HepG2 (cell line): ENCODE data around the gene TNFSF11. TPM values are rescaled to one million over a fixed set of nuclear protein-coding genes. Genes with fewer than 3 reads are reported as not detected.

Experiments used
- ATAD3A ChIP-seq: sonication (generic); formaldehyde crosslinking; IDR thresholded peaks from 2 replicates; pipeline ENCODE4 v1.4.0; 2020; ENCODE audit warnings: missing genetic modification reagents
- MIXL1 ChIP-seq: IDR thresholded peaks from 2 replicates; pipeline ENCODE4 v1.6.1; 2016
- ZMYM2 ChIP-seq: sonication (generic); formaldehyde crosslinking; IDR thresholded peaks from 2 replicates; pipeline ENCODE4 v1.8.0; 2022; ENCODE audit warnings: mild to moderate bottlenecking, missing genetic modification reagents
- polyA plus RNA-seq, 8 experiments: library from polyadenylated mRNA; depleted of rRNA in 3 of 8; stranded (reverse) in 7 of 8; unstranded in 1 of 8; fragments of >200 nt; fragmentation: Illumina TruSeq in 4 of 8; extraction: Trizol in 4 of 8; gene quantifications; 2 replicates each; pipeline versions ENCODE4 v1.2.1 to v1.2.3, GENCODE V29; 2011 to 2016; ENCODE audit warnings: low read depth in 4 of 8, missing spikeins in 1 of 8, mixed read lengths in 1 of 8; ENCODE audit not compliant: insufficient read depth in 1 of 8
- total RNA-seq, 5 experiments: library from RNA; depleted of rRNA; stranded (reverse); fragments of >200 nt; fragmentation: Illumina TruSeq; extraction: Trizol; gene quantifications; 2 replicates each; pipeline ENCODE4 v1.2.3, GENCODE V29; 2016; ENCODE audit warnings: low read depth in 1 of 5
- TF ChIP-seq, protein P1 (sequence below): sonication (generic); formaldehyde crosslinking; IDR thresholded peaks from 2 replicates; pipeline ENCODE4 v1.4.0; 2020; ENCODE audit warnings: mild to moderate bottlenecking, missing genetic modification reagents
- TF ChIP-seq, protein P2 (sequence below): sonication (generic); formaldehyde crosslinking; IDR thresholded peaks from 2 replicates; pipeline ENCODE4 v1.8.0; 2022; ENCODE audit warnings: mild to moderate bottlenecking, missing genetic modification reagents, moderate library complexity
- TF ChIP-seq, protein P3 (sequence below): sonication (generic); formaldehyde crosslinking; conservative IDR thresholded peaks from 2 replicates; pipeline ENCODE4 v1.4.0; 2020; ENCODE audit warnings: missing genetic modification reagents
- TF ChIP-seq, protein P4 (sequence below): sonication (generic); formaldehyde crosslinking; IDR thresholded peaks from 2 replicates; pipeline ENCODE4 v1.5.0; 2020; ENCODE audit warnings: mild to moderate bottlenecking, missing genetic modification reagents, moderate library complexity
- TF ChIP-seq, protein P5 (sequence below): sonication (generic); formaldehyde crosslinking; conservative IDR thresholded peaks from 2 replicates; pipeline ENCODE4 v1.8.0; 2022; ENCODE audit warnings: missing genetic modification reagents
- TF ChIP-seq, protein P6 (sequence below): sonication (generic); formaldehyde crosslinking; conservative IDR thresholded peaks from 2 replicates; pipeline ENCODE4 v1.8.0; 2022; ENCODE audit warnings: low read depth, missing genetic modification reagents

Gene TNFSF11
- total and polyA plus RNA-seq, 2 of the 13 experiments (the other 11 are each of a cell fraction or from before 2014, with no cell fraction given) = 0.03 TPM; not detected in 1

DNA sequence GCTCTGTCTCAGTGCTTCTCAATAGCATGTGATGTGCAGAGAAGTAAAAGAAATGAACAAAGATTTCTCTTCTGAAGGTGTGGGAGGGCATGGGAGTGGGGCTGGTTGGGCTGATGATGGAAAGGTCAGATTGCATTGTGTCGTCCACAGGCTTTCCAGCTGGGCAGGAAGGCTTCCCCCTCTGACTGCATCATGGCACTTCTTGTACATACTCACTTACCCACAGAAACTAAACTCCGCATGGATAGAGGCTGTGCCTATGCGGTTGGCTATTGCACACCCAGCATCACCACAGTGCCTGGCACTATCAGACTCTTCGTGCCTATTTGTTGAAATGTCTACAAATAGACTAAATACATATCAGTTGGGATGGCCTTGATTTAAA, 24.4 kb upstream of the TNFSF11 start (continued):
- TF ChIP-seq, protein P1, sequence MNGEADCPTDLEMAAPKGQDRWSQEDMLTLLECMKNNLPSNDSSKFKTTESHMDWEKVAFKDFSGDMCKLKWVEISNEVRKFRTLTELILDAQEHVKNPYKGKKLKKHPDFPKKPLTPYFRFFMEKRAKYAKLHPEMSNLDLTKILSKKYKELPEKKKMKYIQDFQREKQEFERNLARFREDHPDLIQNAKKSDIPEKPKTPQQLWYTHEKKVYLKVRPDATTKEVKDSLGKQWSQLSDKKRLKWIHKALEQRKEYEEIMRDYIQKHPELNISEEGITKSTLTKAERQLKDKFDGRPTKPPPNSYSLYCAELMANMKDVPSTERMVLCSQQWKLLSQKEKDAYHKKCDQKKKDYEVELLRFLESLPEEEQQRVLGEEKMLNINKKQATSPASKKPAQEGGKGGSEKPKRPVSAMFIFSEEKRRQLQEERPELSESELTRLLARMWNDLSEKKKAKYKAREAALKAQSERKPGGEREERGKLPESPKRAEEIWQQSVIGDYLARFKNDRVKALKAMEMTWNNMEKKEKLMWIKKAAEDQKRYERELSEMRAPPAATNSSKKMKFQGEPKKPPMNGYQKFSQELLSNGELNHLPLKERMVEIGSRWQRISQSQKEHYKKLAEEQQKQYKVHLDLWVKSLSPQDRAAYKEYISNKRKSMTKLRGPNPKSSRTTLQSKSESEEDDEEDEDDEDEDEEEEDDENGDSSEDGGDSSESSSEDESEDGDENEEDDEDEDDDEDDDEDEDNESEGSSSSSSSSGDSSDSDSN (CRISPR knock-in tag) = no peak
- no peak for TF ChIP-seq ZMYM2 (CRISPR knock-in tag)
- TF ChIP-seq, protein P2, sequence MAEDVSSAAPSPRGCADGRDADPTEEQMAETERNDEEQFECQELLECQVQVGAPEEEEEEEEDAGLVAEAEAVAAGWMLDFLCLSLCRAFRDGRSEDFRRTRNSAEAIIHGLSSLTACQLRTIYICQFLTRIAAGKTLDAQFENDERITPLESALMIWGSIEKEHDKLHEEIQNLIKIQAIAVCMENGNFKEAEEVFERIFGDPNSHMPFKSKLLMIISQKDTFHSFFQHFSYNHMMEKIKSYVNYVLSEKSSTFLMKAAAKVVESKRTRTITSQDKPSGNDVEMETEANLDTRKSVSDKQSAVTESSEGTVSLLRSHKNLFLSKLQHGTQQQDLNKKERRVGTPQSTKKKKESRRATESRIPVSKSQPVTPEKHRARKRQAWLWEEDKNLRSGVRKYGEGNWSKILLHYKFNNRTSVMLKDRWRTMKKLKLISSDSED = no peak
- TF ChIP-seq, protein P3, sequence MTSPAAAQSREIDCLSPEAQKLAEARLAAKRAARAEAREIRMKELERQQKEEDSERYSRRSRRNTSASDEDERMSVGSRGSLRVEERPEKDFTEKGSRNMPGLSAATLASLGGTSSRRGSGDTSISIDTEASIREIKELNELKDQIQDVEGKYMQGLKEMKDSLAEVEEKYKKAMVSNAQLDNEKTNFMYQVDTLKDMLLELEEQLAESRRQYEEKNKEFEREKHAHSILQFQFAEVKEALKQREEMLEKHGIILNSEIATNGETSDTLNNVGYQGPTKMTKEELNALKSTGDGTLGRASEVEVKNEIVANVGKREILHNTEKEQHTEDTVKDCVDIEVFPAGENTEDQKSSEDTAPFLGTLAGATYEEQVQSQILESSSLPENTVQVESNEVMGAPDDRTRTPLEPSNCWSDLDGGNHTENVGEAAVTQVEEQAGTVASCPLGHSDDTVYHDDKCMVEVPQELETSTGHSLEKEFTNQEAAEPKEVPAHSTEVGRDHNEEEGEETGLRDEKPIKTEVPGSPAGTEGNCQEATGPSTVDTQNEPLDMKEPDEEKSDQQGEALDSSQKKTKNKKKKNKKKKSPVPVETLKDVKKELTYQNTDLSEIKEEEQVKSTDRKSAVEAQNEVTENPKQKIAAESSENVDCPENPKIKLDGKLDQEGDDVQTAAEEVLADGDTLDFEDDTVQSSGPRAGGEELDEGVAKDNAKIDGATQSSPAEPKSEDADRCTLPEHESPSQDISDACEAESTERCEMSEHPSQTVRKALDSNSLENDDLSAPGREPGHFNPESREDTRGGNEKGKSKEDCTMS = no peak
- TF ChIP-seq, protein P4, sequence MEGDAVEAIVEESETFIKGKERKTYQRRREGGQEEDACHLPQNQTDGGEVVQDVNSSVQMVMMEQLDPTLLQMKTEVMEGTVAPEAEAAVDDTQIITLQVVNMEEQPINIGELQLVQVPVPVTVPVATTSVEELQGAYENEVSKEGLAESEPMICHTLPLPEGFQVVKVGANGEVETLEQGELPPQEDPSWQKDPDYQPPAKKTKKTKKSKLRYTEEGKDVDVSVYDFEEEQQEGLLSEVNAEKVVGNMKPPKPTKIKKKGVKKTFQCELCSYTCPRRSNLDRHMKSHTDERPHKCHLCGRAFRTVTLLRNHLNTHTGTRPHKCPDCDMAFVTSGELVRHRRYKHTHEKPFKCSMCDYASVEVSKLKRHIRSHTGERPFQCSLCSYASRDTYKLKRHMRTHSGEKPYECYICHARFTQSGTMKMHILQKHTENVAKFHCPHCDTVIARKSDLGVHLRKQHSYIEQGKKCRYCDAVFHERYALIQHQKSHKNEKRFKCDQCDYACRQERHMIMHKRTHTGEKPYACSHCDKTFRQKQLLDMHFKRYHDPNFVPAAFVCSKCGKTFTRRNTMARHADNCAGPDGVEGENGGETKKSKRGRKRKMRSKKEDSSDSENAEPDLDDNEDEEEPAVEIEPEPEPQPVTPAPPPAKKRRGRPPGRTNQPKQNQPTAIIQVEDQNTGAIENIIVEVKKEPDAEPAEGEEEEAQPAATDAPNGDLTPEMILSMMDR (CRISPR knock-in tag) = no peak
- TF ChIP-seq, protein P5, sequence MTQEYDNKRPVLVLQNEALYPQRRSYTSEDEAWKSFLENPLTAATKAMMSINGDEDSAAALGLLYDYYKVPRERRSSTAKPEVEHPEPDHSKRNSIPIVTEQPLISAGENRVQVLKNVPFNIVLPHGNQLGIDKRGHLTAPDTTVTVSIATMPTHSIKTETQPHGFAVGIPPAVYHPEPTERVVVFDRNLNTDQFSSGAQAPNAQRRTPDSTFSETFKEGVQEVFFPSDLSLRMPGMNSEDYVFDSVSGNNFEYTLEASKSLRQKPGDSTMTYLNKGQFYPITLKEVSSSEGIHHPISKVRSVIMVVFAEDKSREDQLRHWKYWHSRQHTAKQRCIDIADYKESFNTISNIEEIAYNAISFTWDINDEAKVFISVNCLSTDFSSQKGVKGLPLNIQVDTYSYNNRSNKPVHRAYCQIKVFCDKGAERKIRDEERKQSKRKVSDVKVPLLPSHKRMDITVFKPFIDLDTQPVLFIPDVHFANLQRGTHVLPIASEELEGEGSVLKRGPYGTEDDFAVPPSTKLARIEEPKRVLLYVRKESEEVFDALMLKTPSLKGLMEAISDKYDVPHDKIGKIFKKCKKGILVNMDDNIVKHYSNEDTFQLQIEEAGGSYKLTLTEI (CRISPR knock-in tag) = no peak
- TF ChIP-seq ATAD3A = no peak
- TF ChIP-seq MIXL1 = no peak
- TF ChIP-seq, protein P6, sequence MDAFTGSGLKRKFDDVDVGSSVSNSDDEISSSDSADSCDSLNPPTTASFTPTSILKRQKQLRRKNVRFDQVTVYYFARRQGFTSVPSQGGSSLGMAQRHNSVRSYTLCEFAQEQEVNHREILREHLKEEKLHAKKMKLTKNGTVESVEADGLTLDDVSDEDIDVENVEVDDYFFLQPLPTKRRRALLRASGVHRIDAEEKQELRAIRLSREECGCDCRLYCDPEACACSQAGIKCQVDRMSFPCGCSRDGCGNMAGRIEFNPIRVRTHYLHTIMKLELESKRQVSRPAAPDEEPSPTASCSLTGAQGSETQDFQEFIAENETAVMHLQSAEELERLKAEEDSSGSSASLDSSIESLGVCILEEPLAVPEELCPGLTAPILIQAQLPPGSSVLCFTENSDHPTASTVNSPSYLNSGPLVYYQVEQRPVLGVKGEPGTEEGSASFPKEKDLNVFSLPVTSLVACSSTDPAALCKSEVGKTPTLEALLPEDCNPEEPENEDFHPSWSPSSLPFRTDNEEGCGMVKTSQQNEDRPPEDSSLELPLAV (CRISPR knock-in tag) = no peak
